ENCODE data around the gene PCLO.

Gene PCLO

GRCh38 chr7:82839063-82839462 lies 323.6 kb downstream of the PCLO start:
- DNase-seq (ENCODE audit: low read depth in 2 of 2) = no peak

GRCh38 chr7:82838314-82838713 lies 324.4 kb downstream of the PCLO start:
- no peak for DNase-seq (ENCODE audit: low read depth in 2 of 2)

GRCh38 chr7:82823073-82823472 lies 339.6 kb downstream of the PCLO start:
- no peak for DNase-seq (ENCODE audit: low read depth in 2 of 2)

GRCh38 chr7:82821037-82821436 lies 341.6 kb downstream of the PCLO start:
- DNase-seq (ENCODE audit: low read depth in 2 of 2) = no peak

- DNase-seq (ENCODE audit: low read depth in 2 of 2) = no peak
Observed at GRCh38 chr7:82818171-82818570, 344.5 kb downstream of the PCLO start.

GRCh38 chr7:82816272-82816671 lies 346.4 kb downstream of the PCLO start:
- DNase-seq (ENCODE audit: low read depth in 2 of 2) = no peak

- DNase-seq (ENCODE audit: low read depth in 2 of 2) = peak; percentile 92
Observed at GRCh38 chr7:82810558-82811259, 352.0 kb downstream of the PCLO start.

GRCh38 chr7:82808633-82809032 lies 354.1 kb downstream of the PCLO start:
- DNase-seq (ENCODE audit: low read depth in 2 of 2) = no peak

GRCh38 chr7:82805527-82805960 lies 357.1 kb downstream of the PCLO start:
- peak; percentile 83 to 85 for DNase-seq (ENCODE audit: low read depth in 2 of 2)

- DNase-seq (ENCODE audit: low read depth in 2 of 2) = no peak
Observed at GRCh38 chr7:82803411-82803810, 359.3 kb downstream of the PCLO start.

- peak; percentile 42 to 46 for DNase-seq (ENCODE audit: low read depth in 2 of 2)
Observed at GRCh38 chr7:82789883-82790609, 372.6 kb downstream of the PCLO start.

GRCh38 chr7:82778021-82778420 lies 384.7 kb downstream of the PCLO start:
- peak; percentile 20 for DNase-seq (ENCODE audit: low read depth in 2 of 2)

GRCh38 chr7:82762880-82763279 lies 399.8 kb downstream of the PCLO start:
- no peak for DNase-seq (ENCODE audit: low read depth in 2 of 2)

GRCh38 chr7:82760831-82761230 lies 401.9 kb downstream of the PCLO start:
- no peak for DNase-seq (ENCODE audit: low read depth in 2 of 2)

GRCh38 chr7:82760074-82760473 lies 402.6 kb downstream of the PCLO start:
- DNase-seq (ENCODE audit: low read depth in 2 of 2) = no peak

GRCh38 chr7:82755705-82756551 lies 406.8 kb downstream of the PCLO start:
- DNase-seq (ENCODE audit: low read depth in 2 of 2) = peak; percentile 14 to 34

GRCh38 chr7:82750007-82750406 lies 412.7 kb downstream of the PCLO start:
- no peak for DNase-seq (ENCODE audit: low read depth in 2 of 2)

GRCh38 chr7:82745820-82746219 lies 416.9 kb downstream of the PCLO start:
- DNase-seq (ENCODE audit: low read depth in 2 of 2) = no peak

- no peak for DNase-seq (ENCODE audit: low read depth in 2 of 2)
Observed at GRCh38 chr7:82745117-82745516, 417.6 kb downstream of the PCLO start.

- DNase-seq (ENCODE audit: low read depth in 2 of 2) = no peak
Observed at GRCh38 chr7:82742163-82742562, 420.5 kb downstream of the PCLO start.

- DNase-seq (ENCODE audit: low read depth in 2 of 2) = no peak
Observed at GRCh38 chr7:82741493-82741892, 421.2 kb downstream of the PCLO start.

- DNase-seq (ENCODE audit: low read depth in 2 of 2) = peak; percentile 39 to 41
Observed at GRCh38 chr7:82740246-82740848, 422.3 kb downstream of the PCLO start.

All from fibroblast of skin of left quadriceps (primary cell).